C4-2B (cell line): ENCODE measurements around the gene ACADVL.

Experiments
- ZFX ChIP-seq: fragments of 450-650 bp; IDR thresholded peaks from 2 replicates; pipeline ENCODE4 v1.6.1; 2017
- TF ChIP-seq, protein P1 (sequence below): fragments of 450-650 bp; conservative IDR thresholded peaks from 2 replicates; pipeline ENCODE4 v1.5.1; 2017; ENCODE audit warnings: mild to moderate bottlenecking

DNA sequence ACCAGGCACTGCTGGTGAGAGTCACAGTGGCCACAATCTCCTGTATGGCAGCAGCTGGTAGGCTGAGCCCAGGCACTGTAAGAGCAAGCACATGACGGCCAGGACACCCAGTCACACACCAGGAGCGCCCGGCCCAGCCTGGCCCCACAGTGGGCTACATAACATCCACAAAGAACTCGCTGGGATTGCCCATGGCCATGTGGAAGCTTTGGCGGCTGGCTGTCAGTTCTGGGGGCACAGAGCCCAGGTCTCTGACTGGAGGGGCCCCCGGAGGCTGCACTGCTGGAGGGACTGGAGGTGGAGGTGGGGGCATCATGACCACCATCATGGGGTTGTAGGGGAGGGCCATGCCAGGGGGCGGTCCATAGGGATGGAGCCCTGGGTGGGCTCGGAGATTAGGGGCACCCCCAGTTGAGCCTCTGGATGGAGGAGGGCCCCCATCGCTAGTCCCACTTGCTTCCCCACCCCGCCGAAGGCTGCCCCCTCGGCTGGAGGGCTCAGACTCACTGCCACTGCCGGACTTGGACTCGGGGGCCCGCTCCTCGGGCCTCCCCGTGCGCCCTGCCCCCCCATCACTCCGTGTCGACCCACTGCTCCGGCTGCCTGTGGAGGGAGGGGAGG is 6.1 kb downstream of the ACADVL start:
- TF ChIP-seq, protein P1, sequence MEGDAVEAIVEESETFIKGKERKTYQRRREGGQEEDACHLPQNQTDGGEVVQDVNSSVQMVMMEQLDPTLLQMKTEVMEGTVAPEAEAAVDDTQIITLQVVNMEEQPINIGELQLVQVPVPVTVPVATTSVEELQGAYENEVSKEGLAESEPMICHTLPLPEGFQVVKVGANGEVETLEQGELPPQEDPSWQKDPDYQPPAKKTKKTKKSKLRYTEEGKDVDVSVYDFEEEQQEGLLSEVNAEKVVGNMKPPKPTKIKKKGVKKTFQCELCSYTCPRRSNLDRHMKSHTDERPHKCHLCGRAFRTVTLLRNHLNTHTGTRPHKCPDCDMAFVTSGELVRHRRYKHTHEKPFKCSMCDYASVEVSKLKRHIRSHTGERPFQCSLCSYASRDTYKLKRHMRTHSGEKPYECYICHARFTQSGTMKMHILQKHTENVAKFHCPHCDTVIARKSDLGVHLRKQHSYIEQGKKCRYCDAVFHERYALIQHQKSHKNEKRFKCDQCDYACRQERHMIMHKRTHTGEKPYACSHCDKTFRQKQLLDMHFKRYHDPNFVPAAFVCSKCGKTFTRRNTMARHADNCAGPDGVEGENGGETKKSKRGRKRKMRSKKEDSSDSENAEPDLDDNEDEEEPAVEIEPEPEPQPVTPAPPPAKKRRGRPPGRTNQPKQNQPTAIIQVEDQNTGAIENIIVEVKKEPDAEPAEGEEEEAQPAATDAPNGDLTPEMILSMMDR: no peak
- TF ChIP-seq ZFX: no peak
